ENCODE results near the gene NFKB2. TPM values are rescaled to one million over a fixed set of nuclear protein-coding genes. Genes with fewer than 3 reads are reported as not detected.

The NFKB2 gene
- total RNA-seq, 4 donors from 2014 or later: 12.3 to 26.0 (median 15.3) TPM

GRCh38 chr10:102424916-102425315 lies 29.4 kb downstream of the NFKB2 start:
- TF ChIP-seq POLR2A (IDR thresholded peaks at IDR 0.05) (no peak), CTCF (IDR thresholded peaks at IDR 0.05) (no peak)
- no peaks in the 10 kb centered on the region for H3K27me3 ChIP-seq
- H3K4me3 ChIP-seq (replicated peaks in 1 of 3): no peak overlapping the region
- H3K36me3 ChIP-seq: peaks cover 0 to 6% of the 10 kb centered on the region in 2 donors
- no peak overlapping the region for H3K27ac ChIP-seq
- 97% methylated on average over 4 to 6 of the region's 6 CpGs for WGBS, 2 donors
- no peak for DNase-seq
- no peaks in the 10 kb centered on the region for H3K9me3 ChIP-seq
- peaks cover 19 to 25% of the 10 kb centered on the region in 2 donors for H3K4me1 ChIP-seq
- intact Hi-C loops (cut with DNase I): loop anchor here (10.0 kb wide), 1 partner anchor 160 kb away; no protein-coding TSS in a partner anchor

- H3K9me3 ChIP-seq: no peaks in the 10 kb centered on the region
- TF ChIP-seq CTCF (IDR thresholded peaks at IDR 0.05) (no peak), POLR2A (IDR thresholded peaks at IDR 0.05) (no peak)
- no peak for DNase-seq
- H3K27me3 ChIP-seq: no peaks in the 10 kb centered on the region
- intact Hi-C loops (cut with DNase I): loop anchor here (10.0 kb wide), 1 partner anchor 159 kb away; no protein-coding TSS in a partner anchor
- H3K27ac ChIP-seq: no peak overlapping the region
- WGBS, 2 donors: 75 to 100% methylated on average over 1 of the region's 1 CpG
- peaks cover 15 to 20% of the 10 kb centered on the region in 2 donors for H3K4me1 ChIP-seq
- H3K36me3 ChIP-seq: peaks cover 0 to 6% of the 10 kb centered on the region in 2 donors
- H3K4me3 ChIP-seq (replicated peaks in 1 of 3): no peak overlapping the region
These were observed 29.9 kb downstream of the NFKB2 start for GRCh38 chr10:102425444-102425843.

GRCh38 chr10:102426803-102427287 lies 31.3 kb downstream of the NFKB2 start:
- Histone ChIP-seq H3K36me3 (peaks cover 0 to 6% of the 10 kb centered on the region in 2 donors), H3K27ac (no peak overlapping the region), H3K27me3 (no peaks in the 10 kb centered on the region), H3K4me1 (peaks cover 20 to 26% of the 10 kb centered on the region in 2 donors), H3K9me3 (no peaks in the 10 kb centered on the region), H3K4me3 (replicated peaks in 1 of 3) (no peak overlapping the region)
- DNase-seq: no peak
- intact Hi-C loops (cut with DNase I): loop anchor here (10.0 kb wide), 1 partner anchor 158 kb away; no protein-coding TSS in a partner anchor
- TF ChIP-seq POLR2A (IDR thresholded peaks at IDR 0.05): no peak
- TF ChIP-seq CTCF (IDR thresholded peaks at IDR 0.05): no peak
- 89 to 93% methylated on average over 7 of the region's 7 CpGs for WGBS, 2 donors

- no peak for TF ChIP-seq CTCF (IDR thresholded peaks at IDR 0.05)
- no peak for TF ChIP-seq POLR2A (IDR thresholded peaks at IDR 0.05)
- DNase-seq: no peak
- intact Hi-C loops (cut with DNase I): loop anchor here (10.0 kb wide), 1 partner anchor 155 kb away; no protein-coding TSS in a partner anchor
- H3K9me3 ChIP-seq: no peaks in the 10 kb centered on the region
- H3K27ac ChIP-seq: no peak overlapping the region
- no peaks in the 10 kb centered on the region for H3K27me3 ChIP-seq
- peaks cover 7 to 14% of the 10 kb centered on the region in 2 donors for H3K4me1 ChIP-seq
- WGBS, 2 donors: 86 to 90% methylated on average over 7 to 8 of the region's 8 CpGs
- H3K36me3 ChIP-seq: no peaks in the 10 kb centered on the region
- no peak overlapping the region for H3K4me3 ChIP-seq (replicated peaks in 1 of 3)
These were observed 34.0 kb downstream of the NFKB2 start for GRCh38 chr10:102429468-102429867.

- DNase-seq: no peak
- H3K9me3 ChIP-seq: no peaks in the 10 kb centered on the region
These were observed 36.1 kb downstream of the NFKB2 start for GRCh38 chr10:102431452-102432124.

More at GRCh38 chr10:102431452-102432124, 36.1 kb downstream of the NFKB2 start:
- Histone ChIP-seq H3K4me1 (peaks cover 7 to 15% of the 10 kb centered on the region in 2 donors), H3K27me3 (no peaks in the 10 kb centered on the region), H3K27ac (peak overlapping the region in 2 of 3 donors; percentile 74 to 79), H3K4me3 (replicated peaks in 1 of 3) (peak overlapping the region; percentile 75 to 97 (median 90)), H3K36me3 (no peaks in the 10 kb centered on the region)
- 21 to 24% methylated on average over 4 of the region's 4 CpGs for WGBS, 2 donors
- intact Hi-C loops (cut with DNase I): no loop called here
- TF ChIP-seq POLR2A (IDR thresholded peaks at IDR 0.05) (no peak), CTCF (IDR thresholded peaks at IDR 0.05) (no peak)

All from thyroid gland (tissue), 4 donors.